OCI-LY3 (cell line): ENCODE measurements around the gene EPHB3.

ENCODE experiments used
- H2AFZ ChIP-seq: fragments of 200-600, 300-600 bp; shearing (Covaris generic); 2 replicates; pipeline ENCODE4 v1.6.0; 2014; ENCODE audit warnings: antibody characterized with exemption, low read depth, low read length
- H3K27ac ChIP-seq: fragments of 200-600, 300-600 bp; sonication (generic); 2 replicates; pipeline ENCODE4 v1.5.1; 2014; ENCODE audit warnings: mild to moderate bottlenecking, low read length, moderate library complexity, mixed read lengths
- H3K27me3 ChIP-seq: fragments of 200-600, 300-600 bp; sonication (generic); 2 replicates; pipeline ENCODE4 v1.6.1; 2014; ENCODE audit warnings: low read depth, low read length, mixed read lengths
- H3K36me3 ChIP-seq: fragments of 200-600, 300-600 bp; sonication (generic); replicated peaks from 2 replicates; pipeline ENCODE3; 2014; ENCODE audit warnings: low read depth, low read length, mixed read lengths
- H3K4me1 ChIP-seq: fragments of 300-600, 200-600 bp; sonication (generic); 2 replicates; pipeline ENCODE4 v1.6.1; 2014; ENCODE audit warnings: low read length, mixed read lengths
- H3K4me2 ChIP-seq: fragments of 200-600, 300-600 bp; sonication (generic); 2 replicates; pipeline ENCODE4 v1.6.1; 2014; ENCODE audit warnings: low read length, mixed read lengths
- H3K4me3 ChIP-seq: fragments of 300-600, 200-600 bp; sonication (generic); 2 replicates; pipeline ENCODE4 v1.5.1; 2014; ENCODE audit warnings: antibody characterized with exemption, mild to moderate bottlenecking, low read length, moderate library complexity
- H3K79me2 ChIP-seq: fragments of 300-600, 200-600 bp; shearing (Covaris generic); 2 replicates; pipeline ENCODE4 v1.6.1; 2014; ENCODE audit warnings: mild to moderate bottlenecking, low read length, mixed read lengths
- H3K9ac ChIP-seq: fragments of 300-600, 200-600 bp; shearing (Covaris generic); 2 replicates; pipeline ENCODE4 v1.6.0; 2014; ENCODE audit warnings: mild to moderate bottlenecking, low read length, moderate library complexity
- H3K9me3 ChIP-seq: fragments of 200-600, 300-600 bp; shearing (Covaris generic); 2 replicates; pipeline ENCODE4 v1.6.1; 2014; ENCODE audit warnings: low read length, mixed read lengths; ENCODE audit not compliant: insufficient read depth
- H4K20me1 ChIP-seq: fragments of 200-600, 300-600 bp; sonication (generic); 2 replicates; pipeline ENCODE4 v1.6.1; 2016; ENCODE audit warnings: low read length, mixed read lengths; ENCODE audit not compliant: insufficient read depth
- CTCF ChIP-seq: fragments of 200-600, 300-600 bp; sonication (generic); IDR thresholded peaks from 2 replicates; pipeline ENCODE4 v1.5.1; 2014; ENCODE audit warnings: antibody characterized with exemption, low read length, low read depth
- EZH2phosphoT487 ChIP-seq: fragments of 200-600 bp; shearing (Covaris generic); IDR thresholded peaks from 2 replicates; pipeline ENCODE4 v1.6.1; 2018; ENCODE audit warnings: antibody characterized with exemption, mixed run types, low read depth

Gene EPHB3

GRCh38 chr3:184593928-184594303 is 32.3 kb downstream of the EPHB3 start:
- Histone ChIP-seq H4K20me1 (no peaks in the 10 kb centered on the region), H3K4me1 (no peaks in the 10 kb centered on the region), H3K9me3 (no peaks in the 10 kb centered on the region), H3K79me2 (no peaks in the 10 kb centered on the region), H3K4me3 (no peak overlapping the region), H3K36me3 (no peaks in the 10 kb centered on the region), H3K9ac (no peak overlapping the region), H2AFZ (no peak overlapping the region), H3K27ac (no peak overlapping the region), H3K4me2 (no peak overlapping the region), H3K27me3 (peaks cover 10% of the 10 kb centered on the region)
- TF ChIP-seq EZH2phosphoT487 (no peak), CTCF (no peak)

- H4K20me1 ChIP-seq = no peaks in the 10 kb centered on the region
- no peak overlapping the region for H3K4me2 ChIP-seq
- no peak for TF ChIP-seq CTCF
- TF ChIP-seq EZH2phosphoT487 = no peak
- no peak overlapping the region for H3K4me3 ChIP-seq
- H3K79me2 ChIP-seq = no peaks in the 10 kb centered on the region
- H3K9ac ChIP-seq = no peak overlapping the region
- peaks cover 4% of the 10 kb centered on the region; the same call in 1 of the 2 replicates for H3K27me3 ChIP-seq
- H3K36me3 ChIP-seq = no peaks in the 10 kb centered on the region
- H3K27ac ChIP-seq = no peak overlapping the region
- no peaks in the 10 kb centered on the region for H3K4me1 ChIP-seq
- H2AFZ ChIP-seq = no peak overlapping the region
- H3K9me3 ChIP-seq = no peaks in the 10 kb centered on the region
Measured at GRCh38 chr3:184594371-184595001, 32.9 kb downstream of the EPHB3 start.

GRCh38 chr3:184595726-184596125 is 34.1 kb downstream of the EPHB3 start:
- Histone ChIP-seq H3K4me1 (no peaks in the 10 kb centered on the region), H3K27ac (no peak overlapping the region), H3K4me3 (no peak overlapping the region), H3K27me3 (no peaks in the 10 kb centered on the region), H3K79me2 (no peaks in the 10 kb centered on the region), H3K9ac (no peak overlapping the region), H4K20me1 (no peaks in the 10 kb centered on the region), H2AFZ (no peak overlapping the region), H3K36me3 (no peaks in the 10 kb centered on the region), H3K9me3 (no peaks in the 10 kb centered on the region), H3K4me2 (no peak overlapping the region)
- TF ChIP-seq CTCF (no peak), EZH2phosphoT487 (no peak)

- no peaks in the 10 kb centered on the region for H4K20me1 ChIP-seq
- no peak for TF ChIP-seq CTCF
- TF ChIP-seq EZH2phosphoT487 = no peak
- H3K4me1 ChIP-seq = no peaks in the 10 kb centered on the region
Measured at GRCh38 chr3:184596233-184596632, 34.6 kb downstream of the EPHB3 start.

More at GRCh38 chr3:184596233-184596632, 34.6 kb downstream of the EPHB3 start:
- no peak overlapping the region for H2AFZ ChIP-seq
- H3K9me3 ChIP-seq = no peaks in the 10 kb centered on the region
- H3K4me2 ChIP-seq = no peak overlapping the region
- no peaks in the 10 kb centered on the region for H3K27me3 ChIP-seq
- H3K79me2 ChIP-seq = no peaks in the 10 kb centered on the region
- H3K4me3 ChIP-seq = no peak overlapping the region
- no peak overlapping the region for H3K9ac ChIP-seq
- no peaks in the 10 kb centered on the region for H3K36me3 ChIP-seq
- H3K27ac ChIP-seq = no peak overlapping the region
